KBM-7 (cell line): ENCODE data around the gene RNU2-1.
"Not testable (repeated sequence)": the region's sequence is repeated elsewhere in the genome, so short reads cannot be mapped to it uniquely, and the experiment has no call there.

Source experiments
- DNase-seq: peaks from one replicate; pipeline ENCODE4 v3.0.0-alpha.2; 2015
- in situ Hi-C: fragments of 300-500 bp; cut with MboI; formaldehyde crosslinking; loops from 2 replicates; pipeline ENCODE4 v1.14.3; 2020; ENCODE audit warnings: low sequenced_read_pairs, low pct_unique_long_range_greater_than_20kb, mixed read lengths

RNU2-1 gene

GRCh38 chr17:43217614-43218087 lies 16.1 kb downstream of the RNU2-1 start:
- no peak for DNase-seq
- in situ Hi-C loops, result loop anchor here (25.0 kb wide), 1 partner anchor 95 kb away; no protein-coding TSS in a partner anchor

DNA sequence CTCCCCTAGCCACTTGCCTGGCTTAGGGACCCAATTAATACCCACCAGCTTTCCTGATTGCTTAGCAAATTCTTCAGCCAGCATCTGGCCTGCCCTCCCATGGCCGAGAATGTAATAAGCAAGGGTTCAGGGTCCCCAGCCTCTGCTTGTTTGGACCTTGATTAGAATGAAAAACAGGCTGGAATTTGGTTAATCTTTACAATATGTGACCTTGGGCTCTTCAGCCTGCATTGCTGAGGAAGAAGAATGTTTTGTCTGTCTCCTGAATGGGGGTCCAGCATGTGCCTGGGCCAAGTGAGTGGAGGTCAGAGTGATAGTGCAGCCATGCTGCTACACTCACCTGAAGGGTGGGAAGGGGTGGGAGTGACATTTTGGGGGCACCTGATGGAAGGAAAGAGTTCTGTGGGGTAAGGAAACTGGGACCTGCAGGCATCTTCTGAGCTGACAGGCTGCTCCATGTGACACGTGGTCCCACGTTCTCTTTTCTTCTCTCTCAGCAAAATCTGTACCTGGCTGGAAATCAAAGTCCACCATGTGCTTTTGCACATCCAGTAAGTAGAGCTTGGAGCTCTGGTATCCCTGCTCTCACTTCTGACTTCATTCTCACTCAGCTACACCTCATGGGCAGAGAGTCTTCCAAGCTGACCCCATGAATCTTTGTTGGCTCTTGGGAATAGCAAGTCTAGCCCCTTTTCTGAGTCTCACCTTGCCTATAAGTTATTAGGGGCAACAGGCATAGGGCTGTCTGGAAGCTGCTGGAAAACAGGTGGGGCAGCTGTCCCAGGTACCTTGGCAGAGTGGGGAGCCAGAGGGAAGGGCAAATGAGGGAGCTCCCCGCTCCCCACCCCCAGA lies 16.8 kb downstream of the RNU2-1 start:
- DNase-seq, result no peak
- in situ Hi-C loops, result loop anchor here (25.0 kb wide), 1 partner anchor 95 kb away; no protein-coding TSS in a partner anchor

DNA sequence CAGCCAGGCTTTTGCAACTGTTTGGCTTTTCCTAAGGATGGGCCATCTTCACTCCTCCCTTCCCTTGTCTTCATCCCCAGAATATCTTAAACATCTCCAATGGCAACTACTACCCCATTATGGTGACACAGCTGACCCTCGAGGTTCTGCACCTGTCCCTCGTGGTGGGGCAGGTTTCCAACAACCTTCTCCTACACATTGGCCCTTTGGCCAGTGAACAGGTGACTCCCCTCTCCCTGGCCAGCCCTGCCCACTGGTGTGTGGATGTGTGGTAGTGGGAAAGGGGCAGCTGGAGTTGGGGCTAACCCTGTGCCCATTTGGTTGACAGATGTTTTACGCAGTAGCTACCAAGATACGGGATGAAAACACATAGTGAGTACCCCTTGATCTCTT lies 17.4 kb downstream of the RNU2-1 start:
- no peak for DNase-seq
- in situ Hi-C loops, result loop anchor here (25.0 kb wide), 1 partner anchor 96 kb away; no protein-coding TSS in a partner anchor

DNA sequence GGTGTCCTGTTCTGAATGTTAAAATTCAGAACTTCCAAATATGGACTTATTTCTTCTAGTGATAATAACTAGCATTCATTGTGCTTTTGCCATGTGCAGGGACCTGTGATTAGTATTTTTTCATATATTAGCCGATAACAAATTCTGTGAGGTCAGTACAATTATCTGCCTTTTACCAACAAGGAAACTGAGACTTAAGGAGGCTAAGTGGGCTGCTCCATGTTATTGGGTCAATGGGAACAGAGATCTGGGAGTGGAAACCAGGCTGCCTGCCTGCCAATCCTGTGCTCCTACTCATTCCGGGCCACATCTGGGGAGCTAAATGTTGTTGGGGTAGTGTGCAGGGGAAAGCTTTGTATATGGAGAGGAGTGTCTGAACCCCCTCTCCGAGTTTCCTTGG lies 18.4 kb downstream of the RNU2-1 start:
- no peak for DNase-seq
- in situ Hi-C loops, result loop anchor here (25.0 kb wide), 1 partner anchor 97 kb away; no protein-coding TSS in a partner anchor

- in situ Hi-C loops, result loop anchor here (25.0 kb wide), 1 partner anchor 99 kb away; no protein-coding TSS in a partner anchor
- DNase-seq, result no peak
Measured at GRCh38 chr17:43213545-43213944, 20.2 kb downstream of the RNU2-1 start.

DNA sequence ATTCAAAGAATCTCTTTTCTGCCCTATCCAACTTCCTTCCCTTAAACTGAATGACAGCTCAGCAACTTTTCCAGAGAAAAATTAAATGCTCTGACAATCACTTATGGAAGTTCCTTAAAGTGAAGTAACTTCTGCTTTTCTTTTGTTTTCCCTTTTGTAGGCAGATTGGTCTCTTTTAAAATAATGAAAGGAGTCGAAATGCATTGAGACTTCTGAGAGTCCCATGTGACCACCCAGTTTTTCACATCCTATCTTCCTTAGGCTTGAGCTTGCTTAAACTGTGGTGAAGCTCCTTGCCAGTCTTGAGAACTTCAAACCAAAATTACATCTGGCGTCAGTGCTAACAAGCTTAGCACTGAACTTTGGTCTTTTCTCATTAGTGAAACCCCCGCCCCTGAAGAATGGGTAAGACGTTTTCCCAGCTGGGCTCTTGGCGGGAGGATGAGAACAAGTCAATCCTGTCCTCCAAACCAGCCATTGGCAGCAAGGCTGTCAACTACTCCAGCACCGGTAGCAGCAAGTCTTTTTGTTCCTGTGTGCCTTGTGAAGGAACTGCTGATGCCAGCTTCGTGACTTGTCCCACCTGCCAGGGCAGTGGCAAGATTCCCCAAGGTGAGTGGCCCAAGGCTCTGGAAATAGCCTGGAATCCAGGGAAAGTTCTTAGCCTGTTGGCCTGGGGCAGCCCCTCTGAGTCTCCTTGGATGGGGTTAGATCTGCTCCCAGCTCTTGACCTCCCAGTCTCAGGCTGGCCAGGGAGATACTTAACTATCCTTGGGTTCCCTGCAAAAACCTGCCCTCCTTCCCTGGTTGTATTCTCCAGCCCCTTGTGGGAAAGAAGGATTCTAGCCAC lies 20.9 kb downstream of the RNU2-1 start:
- in situ Hi-C loops, result loop anchor here (25.0 kb wide), 1 partner anchor 99 kb away; no protein-coding TSS in a partner anchor
- peak; percentile 70 for DNase-seq

GRCh38 chr17:43211480-43212402 lies 22.0 kb downstream of the RNU2-1 start, which contains the start of gene TMEM106A:
Gene TMEM106A, plus strand, starts transcription at chr17:43211875. Its CDS starts 1,167 bp downstream, at chr17:43213042.
- DNase-seq, result peak; percentile 81
- in situ Hi-C loops, result loop anchor here (25.0 kb wide), 1 partner anchor 101 kb away; no protein-coding TSS in a partner anchor

- in situ Hi-C loops, result loop anchor here (25.0 kb wide), 1 partner anchor 101 kb away; no protein-coding TSS in a partner anchor
- DNase-seq, result no peak
Measured at GRCh38 chr17:43211123-43211479, 22.7 kb downstream of the RNU2-1 start.

GRCh38 chr17:43210576-43210975 lies 23.2 kb downstream of the RNU2-1 start:
- no peak for DNase-seq
- in situ Hi-C loops, result loop anchor here (25.0 kb wide), 1 partner anchor 102 kb away; no protein-coding TSS in a partner anchor

GRCh38 chr17:43203013-43203412 lies 30.8 kb downstream of the RNU2-1 start:
- not testable (repeated sequence) for DNase-seq
- in situ Hi-C loops, result loop anchor here (25.0 kb wide), 1 partner anchor 109 kb away; no protein-coding TSS in a partner anchor

- no peak for DNase-seq
- in situ Hi-C loops, result loop anchor here (25.0 kb wide), 1 partner anchor 112 kb away; no protein-coding TSS in a partner anchor
Measured at GRCh38 chr17:43200127-43200526, 33.6 kb downstream of the RNU2-1 start.

DNA sequence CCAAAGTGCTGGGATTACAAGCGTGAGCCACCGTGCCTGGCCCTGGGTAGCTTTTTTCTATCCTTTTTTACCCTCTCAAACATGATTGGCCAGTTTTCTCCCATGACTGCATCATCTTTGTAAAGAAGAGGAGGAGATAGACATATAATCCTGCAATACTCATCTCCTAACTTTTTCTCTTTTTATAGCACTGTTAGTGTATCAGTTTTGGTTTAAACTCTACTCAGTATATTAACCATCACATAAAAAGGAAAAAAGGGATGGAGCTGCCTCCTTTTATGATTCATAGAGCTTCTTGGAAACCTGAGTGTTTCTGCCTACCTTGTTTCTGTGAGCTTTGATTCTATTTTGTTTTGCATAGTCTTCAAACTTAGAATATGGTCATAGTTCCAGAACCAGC lies 34.1 kb downstream of the RNU2-1 start:
- in situ Hi-C loops, result loop anchor here (25.0 kb wide), 1 partner anchor 113 kb away; no protein-coding TSS in a partner anchor
- DNase-seq, result no peak

GRCh38 chr17:43193251-43193650 lies 40.5 kb downstream of the RNU2-1 start:
- in situ Hi-C loops, result no loop called here
- no peak for DNase-seq

- DNase-seq, in situ Hi-C loops: not testable (repeated sequence)
Measured at GRCh38 chr17:43186656-43187055, 47.1 kb downstream of the RNU2-1 start.

DNA sequence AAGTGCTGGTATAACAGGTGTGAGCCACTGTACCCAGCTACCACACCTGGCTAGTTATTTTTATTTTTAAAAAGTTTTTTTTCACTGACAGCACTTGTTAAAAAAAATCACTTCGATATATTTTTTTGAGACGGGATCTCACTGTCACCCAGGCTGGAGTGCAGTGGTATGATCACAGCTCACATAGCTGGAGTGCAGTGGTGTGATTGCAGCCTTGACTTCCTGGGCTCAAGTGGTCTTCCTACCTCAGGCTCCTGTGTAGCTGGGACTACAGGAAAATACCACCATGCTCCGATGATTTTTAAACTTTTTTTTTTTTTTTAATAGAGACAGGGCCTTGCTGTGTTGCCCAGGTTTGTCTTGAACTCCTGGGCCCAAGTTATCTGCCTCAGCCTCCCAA lies 49.9 kb downstream of the RNU2-1 start:
- no peak for DNase-seq
- in situ Hi-C loops, result no loop called here
